A673 (cell line): ENCODE data around the gene ST6GALNAC5. TPM values are rescaled to one million over a fixed set of nuclear protein-coding genes. Genes with fewer than 3 reads are reported as not detected.

Experiments used
- BruUV-seq: library from RNA; stranded (reverse); fragments of 400-500 nt; replicated peaks from 2 replicates; lab custom pipeline; 2021; lab: Mats Ljungman, UMichigan
- CTCF ChIA-PET: fragments of 300-600 bp; sonication (Branson Sonifier 250); formaldehyde crosslinking; loops from one replicate; lab custom pipeline; 2022; ENCODE audit warnings: antibody characterized with exemption; lab: Charles Lee
- POLR2A ChIA-PET: fragments of 300-600 bp; sonication (Branson Sonifier 250); formaldehyde crosslinking; loops from one replicate; lab custom pipeline; 2022; ENCODE audit warnings: antibody characterized with exemption; ENCODE audit not compliant: low non-redundant PET; lab: Charles Lee
- DNase-seq: peaks from one replicate; pipeline ENCODE4 v3.0.0-alpha.2; 2015; ENCODE audit warnings: low spot score
- H3K27ac ChIP-seq: fragments of 200-600 bp; sonication (generic); 2 replicates; pipeline ENCODE4 v1.5.1; 2016; ENCODE audit warnings: mixed run types, low read depth, mild to moderate bottlenecking, mixed read lengths, antibody characterized with exemption, low read length; ENCODE audit not compliant: poor library complexity, severe bottlenecking
- H3K27me3 ChIP-seq: fragments of 200-600 bp; sonication (generic); replicated peaks from 2 replicates; pipeline ENCODE4 v1.6.1; 2017; ENCODE audit warnings: mixed run types, low read depth, mild to moderate bottlenecking, mixed read lengths, antibody characterized with exemption, low read length; ENCODE audit not compliant: insufficient read depth, poor library complexity
- H3K36me3 ChIP-seq: fragments of 200-600 bp; sonication (generic); 2 replicates; pipeline ENCODE4 v1.6.1; 2016; ENCODE audit warnings: mixed run types, mild to moderate bottlenecking, mixed read lengths, antibody characterized with exemption, low read length; ENCODE audit not compliant: insufficient read depth, poor library complexity, severe bottlenecking
- H3K4me1 ChIP-seq: fragments of 200-600 bp; sonication (generic); 2 replicates; pipeline ENCODE4 v1.6.1; 2017; ENCODE audit warnings: mixed run types, mild to moderate bottlenecking, mixed read lengths, antibody characterized with exemption, low read length; ENCODE audit not compliant: insufficient read depth, poor library complexity, severe bottlenecking
- H3K4me3 ChIP-seq: fragments of 200-600 bp; sonication (generic); 2 replicates; pipeline ENCODE4 v1.5.1; 2016; ENCODE audit warnings: low read depth, mixed run types, mild to moderate bottlenecking, mixed read lengths, low read length; ENCODE audit not compliant: poor library complexity, severe bottlenecking
- H3K9me3 ChIP-seq: fragments of 200-600 bp; sonication (generic); 2 replicates; pipeline ENCODE4 v1.6.1; 2016; ENCODE audit warnings: mixed run types, low read depth, mild to moderate bottlenecking, mixed read lengths, antibody characterized with exemption, low read length; ENCODE audit not compliant: poor library complexity, severe bottlenecking
- EZH2 ChIP-seq: fragments of 200-600 bp; sonication (generic); IDR thresholded peaks from 2 replicates; pipeline ENCODE4 v1.6.1; 2017; ENCODE audit warnings: borderline replicate concordance, low read depth, mild to moderate bottlenecking, mixed read lengths, antibody characterized with exemption, low read length; ENCODE audit not compliant: poor library complexity, severe bottlenecking
- intact Hi-C: fragments of 100-400 bp; cut with micrococcal nuclease; formaldehyde crosslinking; loops from one replicate; pipeline ENCODE4 v1.10.0; 2022; ENCODE audit not compliant: unreplicated experiment
- total RNA-seq: library from RNA; stranded (reverse); gene quantifications from 2 replicates; pipeline ENCODE4 v1.2.3, GENCODE V29; 2021
- TF ChIP-seq, protein P1 (sequence below): fragments of 300-800, 200-600 bp; sonication (generic); conservative IDR thresholded peaks from 2 replicates; pipeline ENCODE4 v1.5.1; 2017; ENCODE audit warnings: low read depth, mild to moderate bottlenecking, antibody characterized with exemption, low read length, moderate library complexity, mixed read lengths

The ST6GALNAC5 gene
- total RNA-seq, 1 experiment from 2014 or later, result not detected

DNA sequence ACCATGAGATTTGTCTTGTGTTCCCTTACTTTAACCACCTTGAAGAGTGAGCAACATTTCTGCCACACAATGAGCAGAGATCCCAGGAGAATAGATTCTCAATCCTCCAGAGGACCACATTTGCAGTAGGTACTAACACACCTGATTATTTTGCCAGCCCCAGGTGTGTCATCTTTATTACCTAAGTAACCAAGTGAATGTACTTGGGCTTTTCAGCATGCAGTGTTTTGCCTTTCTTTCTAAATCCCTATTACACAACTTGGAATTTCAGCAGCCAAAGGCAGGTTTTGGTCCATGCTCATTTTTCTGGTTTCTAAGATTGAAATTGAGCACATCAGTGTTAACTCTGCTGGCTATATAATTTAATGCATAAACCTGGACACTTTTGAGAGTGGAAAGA, 43.2 kb upstream of the ST6GALNAC5 start:
- DNase-seq, result no peak
- intact Hi-C loops, result no loop called here
- Histone ChIP-seq H3K27ac (no peak overlapping the region), H3K4me3 (no peak overlapping the region), H3K4me1 (no peaks in the 10 kb centered on the region), H3K36me3 (no peaks in the 10 kb centered on the region), H3K9me3 (no peaks in the 10 kb centered on the region), H3K27me3 (peaks cover 9% of the 10 kb centered on the region)
- ChIA-PET CTCF (no interaction called here), POLR2A (no interaction called here)
- no TSS peak for BruUV-seq
- TF ChIP-seq EZH2, result no peak
- TF ChIP-seq, protein P1, sequence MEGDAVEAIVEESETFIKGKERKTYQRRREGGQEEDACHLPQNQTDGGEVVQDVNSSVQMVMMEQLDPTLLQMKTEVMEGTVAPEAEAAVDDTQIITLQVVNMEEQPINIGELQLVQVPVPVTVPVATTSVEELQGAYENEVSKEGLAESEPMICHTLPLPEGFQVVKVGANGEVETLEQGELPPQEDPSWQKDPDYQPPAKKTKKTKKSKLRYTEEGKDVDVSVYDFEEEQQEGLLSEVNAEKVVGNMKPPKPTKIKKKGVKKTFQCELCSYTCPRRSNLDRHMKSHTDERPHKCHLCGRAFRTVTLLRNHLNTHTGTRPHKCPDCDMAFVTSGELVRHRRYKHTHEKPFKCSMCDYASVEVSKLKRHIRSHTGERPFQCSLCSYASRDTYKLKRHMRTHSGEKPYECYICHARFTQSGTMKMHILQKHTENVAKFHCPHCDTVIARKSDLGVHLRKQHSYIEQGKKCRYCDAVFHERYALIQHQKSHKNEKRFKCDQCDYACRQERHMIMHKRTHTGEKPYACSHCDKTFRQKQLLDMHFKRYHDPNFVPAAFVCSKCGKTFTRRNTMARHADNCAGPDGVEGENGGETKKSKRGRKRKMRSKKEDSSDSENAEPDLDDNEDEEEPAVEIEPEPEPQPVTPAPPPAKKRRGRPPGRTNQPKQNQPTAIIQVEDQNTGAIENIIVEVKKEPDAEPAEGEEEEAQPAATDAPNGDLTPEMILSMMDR, result no peak

DNA sequence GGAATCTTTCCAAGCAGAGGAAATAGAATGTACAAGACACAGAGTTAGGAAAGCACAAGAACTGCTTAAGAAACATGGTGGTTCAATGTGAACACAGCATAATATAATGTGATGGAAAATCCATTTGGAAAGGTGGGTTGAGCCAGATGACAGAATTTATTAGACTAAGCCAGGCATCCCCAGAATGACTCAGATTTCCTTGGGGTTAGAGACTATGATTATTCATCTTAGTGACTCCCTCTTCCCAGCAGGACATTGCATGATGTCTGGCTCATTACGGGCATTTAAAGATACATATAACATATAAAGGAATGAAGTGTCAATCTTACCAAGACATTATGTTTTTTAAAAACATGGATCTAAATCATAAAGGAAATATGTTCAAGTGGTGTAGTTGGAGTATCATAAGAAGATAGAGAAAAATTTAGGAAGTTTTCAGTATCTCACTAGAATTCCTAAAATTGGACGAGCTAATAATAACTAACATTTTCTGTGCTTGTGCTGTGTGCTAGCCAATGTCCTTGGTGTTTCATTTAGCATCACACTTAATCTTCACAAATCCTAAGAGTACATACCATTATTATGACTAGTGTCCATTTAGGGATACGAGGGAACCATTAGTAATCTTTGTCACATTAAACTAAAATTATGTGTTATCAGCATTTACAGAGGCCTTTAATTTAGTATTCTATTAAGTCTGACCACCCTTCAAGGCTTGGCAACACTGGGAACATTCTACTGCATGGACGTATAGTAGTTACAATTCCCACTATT, 41.0 kb upstream of the ST6GALNAC5 start:
- H3K4me1 ChIP-seq, result no peaks in the 10 kb centered on the region
- TF ChIP-seq, protein P1, result no peak
- no peak for TF ChIP-seq EZH2
- peak; percentile 35 for DNase-seq
- H3K9me3 ChIP-seq, result no peaks in the 10 kb centered on the region
- no TSS peak for BruUV-seq
- H3K36me3 ChIP-seq, result no peaks in the 10 kb centered on the region
- no peak overlapping the region for H3K4me3 ChIP-seq
- intact Hi-C loops, result no loop called here
- POLR2A ChIA-PET, result no interaction called here
- no peak overlapping the region for H3K27ac ChIP-seq
- peaks cover 6% of the 10 kb centered on the region for H3K27me3 ChIP-seq
- CTCF ChIA-PET, result no interaction called here

DNA sequence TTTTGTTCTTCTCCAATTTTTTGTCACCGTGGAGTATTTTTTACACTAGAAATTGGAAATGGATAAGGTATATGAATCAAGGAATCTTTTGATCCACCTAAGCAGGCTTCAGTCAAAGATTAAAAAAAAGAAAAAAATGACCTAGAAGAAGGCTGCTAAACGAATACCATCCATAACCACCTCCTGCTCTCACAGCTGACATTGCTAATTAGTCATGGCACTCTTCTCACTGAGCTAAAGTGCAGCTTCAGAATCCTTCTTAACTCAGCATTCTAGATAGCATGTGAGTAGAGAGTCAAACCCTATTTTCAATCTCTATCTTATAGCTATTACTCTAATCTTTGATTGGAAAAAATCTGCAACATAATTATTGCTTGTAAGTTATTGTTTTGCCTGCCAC, 40.2 kb upstream of the ST6GALNAC5 start:
- Histone ChIP-seq H3K9me3 (no peaks in the 10 kb centered on the region), H3K36me3 (no peaks in the 10 kb centered on the region), H3K27me3 (no peaks in the 10 kb centered on the region), H3K4me3 (no peak overlapping the region), H3K27ac (no peak overlapping the region), H3K4me1 (no peaks in the 10 kb centered on the region)
- intact Hi-C loops, result no loop called here
- CTCF ChIA-PET, result no interaction called here
- peak; percentile 9 for DNase-seq
- BruUV-seq, result no TSS peak
- TF ChIP-seq, protein P1, result no peak
- no peak for TF ChIP-seq EZH2
- POLR2A ChIA-PET, result no interaction called here
